Cortex of kidney (tissue), 1 donor: ENCODE results near the gene C1orf53.

Experiments used
- DNase-seq: peaks from one replicate; lab custom pipeline; 2025; lab: John Stamatoyannopoulos, UW

C1orf53 gene

GRCh38 chr1:197907846-197908616 lies 5.6 kb downstream of the C1orf53 start:
- DNase-seq, result no peak

- DNase-seq, result no peak
Measured at GRCh38 chr1:197908716-197909220, 6.3 kb downstream of the C1orf53 start.

GRCh38 chr1:197909384-197909783 lies 7.0 kb downstream of the C1orf53 start:
- DNase-seq, result no peak

GRCh38 chr1:197910120-197910991 lies 7.9 kb downstream of the C1orf53 start:
- DNase-seq, result no peak

GRCh38 chr1:197911111-197911856 lies 8.9 kb downstream of the C1orf53 start:
- no peak for DNase-seq

- no peak for DNase-seq
Measured at GRCh38 chr1:197911857-197912696, 9.6 kb downstream of the C1orf53 start.

GRCh38 chr1:197912739-197913494 lies 10.5 kb downstream of the C1orf53 start:
- no peak for DNase-seq

GRCh38 chr1:197913495-197914276 lies 11.3 kb downstream of the C1orf53 start:
- DNase-seq, result no peak

- no peak for DNase-seq
Measured at GRCh38 chr1:197914510-197914909, 12.1 kb downstream of the C1orf53 start.

GRCh38 chr1:197915260-197915861 lies 12.9 kb downstream of the C1orf53 start:
- DNase-seq, result no peak

- no peak for DNase-seq
Measured at GRCh38 chr1:197915862-197916499, 13.6 kb downstream of the C1orf53 start.

- DNase-seq, result no peak
Measured at GRCh38 chr1:197916500-197916983, 14.1 kb downstream of the C1orf53 start.

- DNase-seq, result no peak
Measured at GRCh38 chr1:197917805-197918651, 15.6 kb downstream of the C1orf53 start.

- no peak for DNase-seq
Measured at GRCh38 chr1:197918807-197919345, 16.4 kb downstream of the C1orf53 start.

- no peak for DNase-seq
Measured at GRCh38 chr1:197919346-197920066, 17.1 kb downstream of the C1orf53 start.

- no peak for DNase-seq
Measured at GRCh38 chr1:197920067-197920396, 17.6 kb downstream of the C1orf53 start.
